Measurements from ENCODE around the gene GPHA2. TPM values are rescaled to one million over a fixed set of nuclear protein-coding genes. Genes with fewer than 3 reads are reported as not detected.

Gene GPHA2
- polyA plus RNA-seq, 1 experiment, result not detected

DNA sequence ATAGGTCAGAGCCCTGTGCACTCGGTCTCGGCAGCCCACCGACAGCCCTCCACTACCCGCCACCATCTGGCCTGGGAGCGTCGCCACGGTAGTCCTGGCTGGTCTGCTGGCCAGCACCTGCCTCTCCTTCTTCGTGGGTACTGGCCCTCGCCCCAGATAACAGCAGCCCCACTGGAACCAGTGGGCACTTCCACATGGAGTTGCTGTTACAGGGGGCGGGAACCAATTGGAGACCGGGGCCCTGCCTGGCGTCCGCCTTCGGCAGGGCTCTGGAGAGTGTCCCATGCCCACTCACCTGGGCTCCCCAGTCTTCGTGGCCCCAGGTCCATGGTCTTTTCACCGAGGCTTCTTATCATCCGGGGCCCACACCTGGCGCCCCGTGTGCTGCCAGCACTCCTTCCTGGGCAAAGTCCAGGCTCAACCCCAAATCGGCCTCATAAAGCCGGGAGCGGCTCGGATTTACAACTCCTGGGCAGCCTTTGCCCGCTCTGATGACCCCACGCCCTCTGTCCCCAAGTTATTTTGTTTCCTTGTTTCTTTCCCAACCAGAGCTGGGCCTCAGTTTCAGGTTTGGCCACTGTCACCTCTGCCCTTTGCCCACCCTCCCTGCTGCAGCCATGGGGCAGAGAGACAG lies 44.4 kb downstream of the GPHA2 start:
- no peaks in the 10 kb centered on the region for H3K27me3 ChIP-seq (ENCODE audit: control insufficient read depth, insufficient read depth, low read length)
- no peaks in the 10 kb centered on the region for H3K9me3 ChIP-seq (ENCODE audit: control insufficient read depth, insufficient read depth, low read length)
- POLR2A ChIA-PET, result interaction anchor here (0.6 to 0.7 kb wide), 2 partner anchors 36 to 126 kb away, joined by 3 to 4 read pairs; no protein-coding TSS in a partner anchor
- TF ChIP-seq, protein P1, sequence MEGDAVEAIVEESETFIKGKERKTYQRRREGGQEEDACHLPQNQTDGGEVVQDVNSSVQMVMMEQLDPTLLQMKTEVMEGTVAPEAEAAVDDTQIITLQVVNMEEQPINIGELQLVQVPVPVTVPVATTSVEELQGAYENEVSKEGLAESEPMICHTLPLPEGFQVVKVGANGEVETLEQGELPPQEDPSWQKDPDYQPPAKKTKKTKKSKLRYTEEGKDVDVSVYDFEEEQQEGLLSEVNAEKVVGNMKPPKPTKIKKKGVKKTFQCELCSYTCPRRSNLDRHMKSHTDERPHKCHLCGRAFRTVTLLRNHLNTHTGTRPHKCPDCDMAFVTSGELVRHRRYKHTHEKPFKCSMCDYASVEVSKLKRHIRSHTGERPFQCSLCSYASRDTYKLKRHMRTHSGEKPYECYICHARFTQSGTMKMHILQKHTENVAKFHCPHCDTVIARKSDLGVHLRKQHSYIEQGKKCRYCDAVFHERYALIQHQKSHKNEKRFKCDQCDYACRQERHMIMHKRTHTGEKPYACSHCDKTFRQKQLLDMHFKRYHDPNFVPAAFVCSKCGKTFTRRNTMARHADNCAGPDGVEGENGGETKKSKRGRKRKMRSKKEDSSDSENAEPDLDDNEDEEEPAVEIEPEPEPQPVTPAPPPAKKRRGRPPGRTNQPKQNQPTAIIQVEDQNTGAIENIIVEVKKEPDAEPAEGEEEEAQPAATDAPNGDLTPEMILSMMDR (IDR thresholded peaks at IDR 0.05; ENCODE audit: low read depth, low read length), result no peak
- no peak overlapping the region for H3K4me3 ChIP-seq (ENCODE audit: low read depth, low read length)
- CTCF ChIA-PET, result interaction anchor here (0.8 to 4.1 kb wide), 4 partner anchors 44 to 47 kb away, joined by 3 to 82 read pairs (median 4); no protein-coding TSS in a partner anchor
- H3K27ac ChIP-seq (ENCODE audit: low read depth, low read length), result no peak overlapping the region
- no peak for DNase-seq (ENCODE audit: low read depth, low spot score)

DNA sequence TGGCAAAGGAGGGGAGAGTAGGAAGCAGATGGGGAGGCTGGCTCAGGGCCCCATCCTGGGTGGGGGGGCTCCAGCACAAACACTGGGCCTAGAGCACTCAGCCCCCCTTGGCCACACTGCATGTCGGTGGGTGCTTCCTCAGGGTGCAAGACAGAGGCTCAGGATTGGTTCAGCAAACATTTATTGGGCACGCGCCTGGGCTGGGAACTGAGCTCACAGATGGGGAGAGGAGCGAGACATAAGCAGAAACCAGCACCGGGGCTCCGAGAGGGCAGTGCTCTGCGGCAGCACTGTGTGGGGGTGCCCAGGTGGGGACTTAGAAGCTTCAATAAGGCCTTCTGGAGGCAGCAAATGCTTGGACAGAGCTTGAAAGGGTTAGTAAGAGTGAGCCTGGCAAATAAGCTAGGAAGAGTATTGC lies 45.2 kb downstream of the GPHA2 start:
- ChIA-PET POLR2A (no interaction called here), CTCF (interaction anchor here (0.7 to 1.2 kb wide), 5 partner anchors 40 to 108 kb away, joined by 3 to 17 read pairs (median 5); no protein-coding TSS in a partner anchor)
- Histone ChIP-seq H3K9me3 (ENCODE audit: control insufficient read depth, insufficient read depth, low read length) (no peaks in the 10 kb centered on the region), H3K27ac (ENCODE audit: low read depth, low read length) (no peak overlapping the region), H3K27me3 (ENCODE audit: control insufficient read depth, insufficient read depth, low read length) (no peaks in the 10 kb centered on the region), H3K4me3 (ENCODE audit: low read depth, low read length) (no peak overlapping the region)
- TF ChIP-seq, protein P1 (IDR thresholded peaks at IDR 0.05; ENCODE audit: low read depth, low read length), result no peak
- no peak for DNase-seq (ENCODE audit: low read depth, low spot score)

DNA sequence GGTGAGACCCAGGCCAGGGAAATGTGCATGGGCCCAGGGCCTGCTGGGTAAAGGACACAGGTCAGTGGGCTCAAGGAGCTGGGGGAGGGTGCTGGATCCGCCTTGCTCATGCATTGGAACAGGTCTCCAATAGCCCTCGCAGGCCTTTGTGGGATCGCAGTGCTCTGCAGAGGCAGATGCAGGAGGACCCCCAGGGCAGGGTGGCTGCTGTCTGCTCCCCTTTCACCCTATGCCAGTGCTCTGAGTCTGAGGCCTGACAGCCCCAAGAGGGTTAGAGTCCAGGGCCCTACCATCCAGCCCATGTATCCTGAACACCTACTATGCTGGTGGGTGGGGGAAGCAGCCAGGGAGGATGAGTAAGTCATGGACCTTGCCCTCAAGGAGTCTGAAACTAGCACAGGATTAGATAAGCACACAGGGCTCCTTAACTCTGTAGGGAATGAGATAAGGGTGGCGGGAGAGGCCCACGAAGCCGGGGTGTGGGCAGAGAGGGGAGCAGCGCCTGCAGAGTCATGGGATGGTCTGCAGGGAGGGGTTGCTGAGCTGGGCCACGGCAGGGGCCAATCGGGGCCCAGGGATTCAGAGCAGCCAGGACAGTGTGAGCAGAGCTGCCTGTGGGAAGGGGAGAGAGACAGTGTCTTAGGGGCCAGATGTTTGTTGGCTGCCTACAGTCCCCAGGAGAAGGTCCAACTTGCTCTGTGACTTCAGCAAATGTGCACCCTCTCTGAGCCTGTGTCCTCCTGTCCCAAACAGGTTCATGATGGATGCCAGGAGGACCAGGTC lies 46.8 kb downstream of the GPHA2 start:
- Histone ChIP-seq H3K9me3 (ENCODE audit: control insufficient read depth, insufficient read depth, low read length) (no peaks in the 10 kb centered on the region), H3K27me3 (ENCODE audit: control insufficient read depth, insufficient read depth, low read length) (no peaks in the 10 kb centered on the region), H3K4me3 (ENCODE audit: low read depth, low read length) (no peak overlapping the region), H3K27ac (ENCODE audit: low read depth, low read length) (no peak overlapping the region)
- ChIA-PET CTCF (interaction anchor here (0.8 to 3.3 kb wide), 9 partner anchors 20 to 186 kb away, joined by 3 to 86 read pairs (median 7); partner anchors contain the start of genes BATF2 and CDC42BPG), POLR2A (interaction anchor here (0.7 kb wide), 1 partner anchor 603 kb away, joined by 10 read pairs; no protein-coding TSS in a partner anchor)
- DNase-seq (ENCODE audit: low read depth, low spot score), result no peak
- TF ChIP-seq, protein P1 (IDR thresholded peaks at IDR 0.05; ENCODE audit: low read depth, low read length), result no peak

DNA sequence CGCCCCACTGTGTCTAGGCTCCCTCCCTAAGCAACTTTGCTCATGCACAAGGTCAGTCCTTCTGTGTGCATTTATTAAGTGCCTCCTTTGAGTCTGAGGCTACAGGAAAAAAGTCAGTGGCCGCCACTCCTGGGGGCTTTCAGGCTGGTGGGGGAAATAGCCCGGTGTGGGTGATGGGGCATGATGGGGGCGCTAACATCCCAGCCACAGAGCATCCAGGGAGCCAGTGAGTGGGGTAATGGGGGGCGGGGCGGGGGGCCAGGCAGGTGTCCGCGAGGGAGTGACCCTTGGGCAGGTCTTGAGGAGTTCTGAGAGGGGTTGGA lies 47.3 kb downstream of the GPHA2 start:
- Histone ChIP-seq H3K4me3 (ENCODE audit: low read depth, low read length) (no peak overlapping the region), H3K27me3 (ENCODE audit: control insufficient read depth, insufficient read depth, low read length) (no peaks in the 10 kb centered on the region), H3K9me3 (ENCODE audit: control insufficient read depth, insufficient read depth, low read length) (no peaks in the 10 kb centered on the region), H3K27ac (ENCODE audit: low read depth, low read length) (no peak overlapping the region)
- TF ChIP-seq, protein P1 (IDR thresholded peaks at IDR 0.05; ENCODE audit: low read depth, low read length), result no peak
- ChIA-PET POLR2A (interaction anchor here (0.6 to 1.1 kb wide), 5 partner anchors 11 to 44 kb away, joined by 3 to 7 read pairs (median 3); partner anchors contain the start of gene CDC42BPG), CTCF (interaction anchor here (0.5 to 3.3 kb wide), 22 partner anchors 9 to 229 kb away, joined by 3 to 86 read pairs (median 6); partner anchors contain the start of genes BATF2, CDC42BPG, EHD1 and GPHA2)
- DNase-seq (ENCODE audit: low read depth, low spot score), result no peak

Data from AG04450 (cell line).